LNCaP clone FGC (cell line): ENCODE measurements around the gene ZNF521.

Experiments
- DNase-seq: peaks from one replicate; pipeline ENCODE4 v3.0.0-alpha.2; 2011; ENCODE audit warnings: low read depth
- H3K4me3 ChIP-seq: 2 replicates; pipeline ENCODE4 v1.5.1; 2011; ENCODE audit warnings: mild to moderate bottlenecking, low read depth, low read length, control low read depth
- TF ChIP-seq, protein P1 (sequence below): IDR thresholded peaks from 2 replicates; pipeline ENCODE4 v1.5.1; 2012; ENCODE audit warnings: mild to moderate bottlenecking; ENCODE audit not compliant: control insufficient read depth, insufficient read depth; ENCODE audit errors: extremely low read depth

ZNF521 gene

DNA sequence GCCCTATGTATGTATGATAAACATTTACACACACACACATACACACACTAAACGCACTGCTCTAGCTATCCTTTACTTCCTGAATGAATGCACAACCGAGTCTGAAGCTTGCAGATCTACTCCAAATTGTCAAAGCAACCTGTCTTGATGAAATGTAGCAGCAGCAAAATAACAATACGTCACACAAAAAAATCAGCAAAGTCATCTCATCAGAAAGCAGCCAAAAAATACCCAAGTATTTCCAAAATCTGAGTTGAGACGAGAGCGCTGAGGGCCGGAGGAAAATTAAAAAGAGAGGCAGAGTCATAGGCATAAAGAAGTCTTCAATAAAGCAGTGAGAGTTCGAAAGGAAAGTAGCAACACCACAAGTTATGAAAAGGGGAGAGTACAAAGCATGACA lies 67.7 kb downstream of the ZNF521 start:
- TF ChIP-seq, protein P1, sequence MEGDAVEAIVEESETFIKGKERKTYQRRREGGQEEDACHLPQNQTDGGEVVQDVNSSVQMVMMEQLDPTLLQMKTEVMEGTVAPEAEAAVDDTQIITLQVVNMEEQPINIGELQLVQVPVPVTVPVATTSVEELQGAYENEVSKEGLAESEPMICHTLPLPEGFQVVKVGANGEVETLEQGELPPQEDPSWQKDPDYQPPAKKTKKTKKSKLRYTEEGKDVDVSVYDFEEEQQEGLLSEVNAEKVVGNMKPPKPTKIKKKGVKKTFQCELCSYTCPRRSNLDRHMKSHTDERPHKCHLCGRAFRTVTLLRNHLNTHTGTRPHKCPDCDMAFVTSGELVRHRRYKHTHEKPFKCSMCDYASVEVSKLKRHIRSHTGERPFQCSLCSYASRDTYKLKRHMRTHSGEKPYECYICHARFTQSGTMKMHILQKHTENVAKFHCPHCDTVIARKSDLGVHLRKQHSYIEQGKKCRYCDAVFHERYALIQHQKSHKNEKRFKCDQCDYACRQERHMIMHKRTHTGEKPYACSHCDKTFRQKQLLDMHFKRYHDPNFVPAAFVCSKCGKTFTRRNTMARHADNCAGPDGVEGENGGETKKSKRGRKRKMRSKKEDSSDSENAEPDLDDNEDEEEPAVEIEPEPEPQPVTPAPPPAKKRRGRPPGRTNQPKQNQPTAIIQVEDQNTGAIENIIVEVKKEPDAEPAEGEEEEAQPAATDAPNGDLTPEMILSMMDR: no peak
- DNase-seq: no peak
- no peak overlapping the region for H3K4me3 ChIP-seq

DNA sequence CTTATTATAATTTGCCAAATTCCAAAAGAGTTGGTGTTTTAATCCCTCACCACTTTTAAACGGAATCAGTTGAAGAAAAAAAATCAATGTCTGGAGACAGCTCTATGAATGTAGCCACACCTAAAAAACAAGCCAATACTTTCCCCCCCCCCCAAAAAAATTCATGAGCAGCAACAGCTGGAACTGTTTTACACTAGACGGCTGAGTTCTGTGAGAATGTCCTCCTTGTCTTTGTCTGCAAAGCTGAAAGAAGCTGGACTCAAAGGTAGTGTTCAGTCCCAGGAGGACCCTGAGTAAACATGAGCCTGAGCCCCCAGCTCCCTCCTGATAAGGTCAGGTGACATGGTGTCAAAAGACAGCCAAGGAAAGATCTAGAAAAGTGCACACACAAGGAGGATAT lies 68.2 kb downstream of the ZNF521 start:
- no peak for DNase-seq
- H3K4me3 ChIP-seq: no peak overlapping the region
- TF ChIP-seq, protein P1: no peak

DNA sequence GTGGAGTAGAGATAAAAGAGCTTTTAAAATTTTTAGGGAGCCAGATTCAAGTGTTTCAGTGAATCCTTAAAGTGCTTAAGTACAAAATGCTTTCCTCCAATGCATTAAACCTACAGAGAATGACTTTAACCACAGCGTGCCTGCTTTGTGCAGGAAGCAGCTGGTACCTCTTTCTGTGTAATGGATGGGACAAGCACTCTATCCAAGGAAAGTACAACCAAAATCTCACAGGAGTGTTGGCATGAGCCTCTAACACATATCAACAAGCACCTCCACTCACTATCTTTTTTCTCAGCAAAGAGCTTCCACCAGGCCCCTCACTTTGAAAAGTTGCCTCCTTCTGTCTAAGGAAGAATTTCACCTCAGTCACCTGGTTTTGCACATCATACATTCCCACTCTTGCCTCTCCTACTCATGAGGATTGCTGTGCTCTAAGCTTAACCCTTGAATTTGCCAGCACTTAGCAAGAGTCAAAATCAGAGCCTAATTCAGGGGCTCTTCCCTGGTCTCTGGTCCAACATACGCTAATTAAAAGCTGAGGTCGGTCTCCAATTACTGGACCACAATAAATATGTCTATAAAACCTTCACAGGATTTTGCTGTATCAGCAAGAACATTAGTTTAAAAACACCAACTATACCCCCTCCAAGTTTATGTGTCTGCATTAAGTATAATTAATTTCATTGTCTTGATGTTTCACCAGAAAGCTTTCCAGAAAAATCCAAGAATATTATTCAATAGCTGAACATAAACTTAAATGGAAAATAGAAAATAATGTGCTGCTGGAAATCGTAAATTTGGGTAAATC lies 68.9 kb downstream of the ZNF521 start:
- TF ChIP-seq, protein P1: no peak
- no peak overlapping the region for H3K4me3 ChIP-seq
- DNase-seq: no peak

DNA sequence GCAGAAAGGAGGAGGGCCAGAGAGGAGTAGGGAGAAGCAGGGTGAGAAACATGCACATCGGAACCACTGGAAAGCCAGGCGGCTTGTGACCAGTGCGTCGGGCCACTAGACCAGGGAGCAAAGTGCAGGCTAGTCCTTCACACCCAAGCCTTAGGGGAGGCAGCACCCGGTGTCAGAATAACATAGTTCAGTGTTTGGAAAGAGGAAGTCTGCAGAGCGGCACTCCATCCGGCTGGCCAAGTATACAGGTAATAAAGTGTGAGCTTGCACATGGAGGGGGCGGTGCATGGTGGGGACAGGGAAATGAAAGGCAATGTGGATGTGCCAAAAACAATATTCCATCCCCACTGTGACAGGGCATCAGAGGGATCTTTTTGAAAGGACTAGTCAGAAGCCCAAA lies 69.7 kb downstream of the ZNF521 start:
- no peak overlapping the region for H3K4me3 ChIP-seq
- no peak for DNase-seq
- TF ChIP-seq, protein P1: no peak

DNA sequence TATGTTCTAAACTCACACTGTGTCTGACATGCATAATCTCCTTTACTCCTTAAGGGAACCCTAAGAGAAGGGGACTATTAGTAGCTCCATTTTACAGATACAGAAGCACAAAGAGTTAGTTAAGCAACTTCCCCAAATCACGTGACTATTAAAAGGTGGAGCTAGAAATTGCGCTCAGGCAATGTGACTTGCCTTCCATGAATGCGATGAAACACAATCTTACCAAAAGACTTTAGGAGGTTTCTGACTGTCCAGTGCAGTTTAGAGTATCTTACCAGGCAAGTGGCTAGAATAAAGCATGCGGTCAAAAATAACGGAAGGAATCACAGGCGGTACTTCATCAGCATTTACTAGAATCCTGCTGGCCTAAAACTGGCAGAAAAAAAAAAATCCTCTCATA lies 70.4 kb downstream of the ZNF521 start:
- DNase-seq: no peak
- TF ChIP-seq, protein P1: no peak
- H3K4me3 ChIP-seq: no peak overlapping the region

DNA sequence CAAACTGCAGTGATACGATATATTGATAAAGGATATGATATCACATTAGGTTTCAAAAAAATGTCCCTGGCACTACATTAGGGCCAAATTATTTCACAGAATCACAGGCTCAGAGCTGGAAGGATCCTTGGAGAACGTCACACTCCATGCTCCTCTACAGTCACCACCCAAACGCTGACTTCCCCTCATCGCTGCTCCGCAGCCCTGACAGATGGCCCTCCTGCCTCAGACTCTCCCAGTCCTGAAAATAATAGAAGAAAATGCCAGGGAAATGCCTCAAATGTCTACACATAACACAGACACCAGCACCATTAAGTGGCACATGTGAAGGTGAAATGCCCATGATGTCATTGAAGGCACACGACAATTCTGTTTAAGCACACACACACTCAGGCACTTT lies 72.0 kb downstream of the ZNF521 start:
- TF ChIP-seq, protein P1: no peak
- H3K4me3 ChIP-seq: no peak overlapping the region
- no peak for DNase-seq

DNA sequence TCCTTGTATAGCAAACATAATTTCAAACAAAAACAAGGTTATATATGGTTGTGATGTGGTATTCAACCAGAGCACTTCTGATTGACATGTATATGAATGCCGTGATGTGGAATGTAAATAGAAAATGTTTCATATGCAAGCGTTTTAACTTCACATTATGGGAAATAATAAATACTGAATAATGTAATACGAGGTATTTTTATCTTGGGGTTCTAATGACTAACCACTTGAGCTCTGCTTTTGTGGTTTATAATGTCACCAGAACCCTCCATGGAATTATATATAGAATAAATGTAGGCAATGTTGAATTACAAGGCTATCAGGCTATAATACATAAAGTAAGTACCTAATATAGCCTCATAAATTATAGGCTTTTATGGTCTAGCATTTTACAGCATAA lies 72.4 kb downstream of the ZNF521 start:
- H3K4me3 ChIP-seq: no peak overlapping the region
- no peak for DNase-seq
- TF ChIP-seq, protein P1: no peak
